ENCODE measurements around the gene TRIM63.
"Not testable (repeated sequence)": the region's sequence is repeated elsewhere in the genome, so short reads cannot be mapped to it uniquely, and the experiment has no call there.

TRIM63 gene

GRCh38 chr1:26109229-26110164 is 42.1 kb upstream of the TRIM63 start:
- TF ChIP-seq, protein P1, sequence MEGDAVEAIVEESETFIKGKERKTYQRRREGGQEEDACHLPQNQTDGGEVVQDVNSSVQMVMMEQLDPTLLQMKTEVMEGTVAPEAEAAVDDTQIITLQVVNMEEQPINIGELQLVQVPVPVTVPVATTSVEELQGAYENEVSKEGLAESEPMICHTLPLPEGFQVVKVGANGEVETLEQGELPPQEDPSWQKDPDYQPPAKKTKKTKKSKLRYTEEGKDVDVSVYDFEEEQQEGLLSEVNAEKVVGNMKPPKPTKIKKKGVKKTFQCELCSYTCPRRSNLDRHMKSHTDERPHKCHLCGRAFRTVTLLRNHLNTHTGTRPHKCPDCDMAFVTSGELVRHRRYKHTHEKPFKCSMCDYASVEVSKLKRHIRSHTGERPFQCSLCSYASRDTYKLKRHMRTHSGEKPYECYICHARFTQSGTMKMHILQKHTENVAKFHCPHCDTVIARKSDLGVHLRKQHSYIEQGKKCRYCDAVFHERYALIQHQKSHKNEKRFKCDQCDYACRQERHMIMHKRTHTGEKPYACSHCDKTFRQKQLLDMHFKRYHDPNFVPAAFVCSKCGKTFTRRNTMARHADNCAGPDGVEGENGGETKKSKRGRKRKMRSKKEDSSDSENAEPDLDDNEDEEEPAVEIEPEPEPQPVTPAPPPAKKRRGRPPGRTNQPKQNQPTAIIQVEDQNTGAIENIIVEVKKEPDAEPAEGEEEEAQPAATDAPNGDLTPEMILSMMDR (IDR thresholded peaks at IDR 0.05; ENCODE audit: low read depth, low read length): no peak
- H3K4me3 ChIP-seq (ENCODE audit: low read depth, low read length): no peak overlapping the region
- no peak for DNase-seq (ENCODE audit: low read depth, low spot score)
- in situ Hi-C loops (cut with HindIII; ENCODE audit: low sequenced_read_pairs): no loop called here

DNA sequence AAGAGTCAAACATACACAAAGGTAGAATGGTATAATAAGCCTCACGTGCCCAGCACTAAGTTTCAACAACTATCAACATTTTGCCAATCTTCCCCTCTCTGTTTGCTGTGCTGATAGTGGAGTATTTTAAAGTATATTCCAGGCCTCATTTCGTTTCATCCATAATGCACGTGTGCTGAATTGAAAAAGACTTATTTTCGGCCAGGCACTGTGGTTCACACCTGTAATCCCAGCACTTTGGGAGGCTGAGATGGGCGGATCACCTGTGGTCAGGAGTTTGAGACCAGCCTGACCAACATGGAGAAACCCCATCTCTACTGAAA is 37.8 kb upstream of the TRIM63 start:
- in situ Hi-C loops (cut with HindIII; ENCODE audit: low sequenced_read_pairs); DNase-seq (ENCODE audit: low read depth, low spot score); H3K4me3 ChIP-seq (ENCODE audit: low read depth, low read length): not testable (repeated sequence)

DNA sequence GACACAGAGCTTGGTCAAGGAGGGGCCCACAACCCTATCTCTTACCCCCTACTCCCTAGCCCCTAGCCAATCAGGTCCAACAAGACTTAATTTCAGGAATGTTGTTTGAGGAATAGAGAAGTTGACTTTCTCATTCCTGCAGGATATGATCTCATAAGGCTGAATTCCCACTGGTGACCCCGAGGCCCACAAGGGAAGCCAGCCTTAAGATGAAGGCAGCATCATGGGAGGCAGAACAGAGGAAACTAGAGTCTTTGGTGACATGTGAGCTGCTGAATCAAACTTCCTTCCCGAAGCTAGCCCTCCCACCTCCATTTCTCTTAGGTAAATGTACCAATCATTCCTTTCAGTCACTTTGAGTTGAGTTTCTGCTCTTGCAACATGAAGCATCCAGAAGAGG is 35.1 kb upstream of the TRIM63 start:
- in situ Hi-C loops (cut with HindIII; ENCODE audit: low sequenced_read_pairs): no loop called here
- H3K4me3 ChIP-seq (ENCODE audit: low read depth, low read length): no peak overlapping the region
- TF ChIP-seq, protein P1 (IDR thresholded peaks at IDR 0.05; ENCODE audit: low read depth, low read length): no peak
- no peak for DNase-seq (ENCODE audit: low read depth, low spot score)

DNA sequence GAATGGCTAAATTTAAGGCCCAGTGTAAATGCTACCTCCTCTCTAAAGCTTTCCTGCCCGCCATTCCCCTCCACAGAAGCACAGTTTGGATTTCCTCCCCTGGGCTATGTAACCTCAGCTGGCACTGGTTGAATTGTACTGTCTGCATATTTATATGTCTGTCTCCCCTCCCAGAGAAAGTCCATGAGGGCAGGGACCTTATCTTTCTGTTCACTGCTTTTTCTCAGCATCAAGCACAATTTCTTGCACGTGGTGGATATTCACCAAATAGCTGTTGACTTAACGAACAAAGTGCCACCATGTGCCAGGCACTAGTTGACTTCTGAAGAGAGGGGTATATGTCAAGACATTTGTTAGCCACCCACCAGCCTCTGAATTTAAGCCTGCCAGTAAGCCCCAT is 34.7 kb upstream of the TRIM63 start:
- no peak for DNase-seq (ENCODE audit: low read depth, low spot score)
- in situ Hi-C loops (cut with HindIII; ENCODE audit: low sequenced_read_pairs): no loop called here
- TF ChIP-seq, protein P1 (IDR thresholded peaks at IDR 0.05; ENCODE audit: low read depth, low read length): no peak
- no peak overlapping the region for H3K4me3 ChIP-seq (ENCODE audit: low read depth, low read length)

GRCh38 chr1:26100204-26100603 is 32.8 kb upstream of the TRIM63 start:
- H3K4me3 ChIP-seq (ENCODE audit: low read depth, low read length); in situ Hi-C loops (cut with HindIII; ENCODE audit: low sequenced_read_pairs); DNase-seq (ENCODE audit: low read depth, low spot score): not testable (repeated sequence)

GRCh38 chr1:26099780-26100179 is 32.4 kb upstream of the TRIM63 start:
- TF ChIP-seq, protein P1 (IDR thresholded peaks at IDR 0.05; ENCODE audit: low read depth, low read length): no peak
- no peak for DNase-seq (ENCODE audit: low read depth, low spot score)
- in situ Hi-C loops (cut with HindIII; ENCODE audit: low sequenced_read_pairs): no loop called here

GRCh38 chr1:26098602-26099001 is 31.2 kb upstream of the TRIM63 start:
- no peak overlapping the region for H3K4me3 ChIP-seq (ENCODE audit: low read depth, low read length)
- TF ChIP-seq, protein P1 (IDR thresholded peaks at IDR 0.05; ENCODE audit: low read depth, low read length): no peak
- in situ Hi-C loops (cut with HindIII; ENCODE audit: low sequenced_read_pairs): no loop called here
- no peak for DNase-seq (ENCODE audit: low read depth, low spot score)

More at GRCh38 chr1:26099780-26100179, 32.4 kb upstream of the TRIM63 start:
- no peak overlapping the region for H3K4me3 ChIP-seq (ENCODE audit: low read depth, low read length)

Measured in astrocyte of the spinal cord (primary cell).